Kidney (tissue), 14 donors: ENCODE results near the gene CSF2RB. TPM values are rescaled to one million over a fixed set of nuclear protein-coding genes. Genes with fewer than 3 reads are reported as not detected.

Experiments used
- DNase-seq, 5 donors: peaks; one replicate each; pipeline ENCODE4 v3.0.0-alpha.2; 2013 to 2020
- FAIRE-seq: peaks from 2 replicates; lab custom pipeline; 2012; peaks lifted over from hg19 to GRCh38; lab: Jason Lieb, UNC
- H3K27ac ChIP-seq, 2 donors: one replicate each; pipeline ENCODE4 v1.7.0; 2013; ENCODE audit warnings: low read depth in 2 of 2, low read length in 2 of 2, inconsistent platforms in 1 of 2
- H3K27me3 ChIP-seq: one replicate; pipeline ENCODE4 v1.7.1; 2013; ENCODE audit warnings: low read length, inconsistent platforms; ENCODE audit not compliant: control insufficient read depth, insufficient read depth
- H3K36me3 ChIP-seq, 3 donors: one replicate each; pipeline versions ENCODE4 v1.7.0 to v1.7.1; 2013; ENCODE audit warnings: low read length in 3 of 3, control low read depth in 1 of 3, inconsistent platforms in 1 of 3; ENCODE audit not compliant: insufficient read depth in 3 of 3, control insufficient read depth in 2 of 3
- H3K4me1 ChIP-seq, 3 donors: one replicate each; pipeline versions ENCODE4 v1.7.0 to v1.7.1; 2013; ENCODE audit warnings: low read length in 3 of 3, inconsistent platforms in 1 of 3, low read depth in 1 of 3; ENCODE audit not compliant: control insufficient read depth in 2 of 3, insufficient read depth in 2 of 3
- H3K4me3 ChIP-seq, 3 donors: one replicate each; pipeline versions ENCODE4 v1.7.0 to v1.8.1; 2013; ENCODE audit warnings: low read length in 3 of 3, control low read depth in 1 of 3, inconsistent platforms in 1 of 3
- H3K9ac ChIP-seq, 3 donors: one replicate each; pipeline versions ENCODE4 v1.7.0 to v1.7.1; 2013; ENCODE audit warnings: low read length in 3 of 3, control low read depth in 1 of 3, inconsistent platforms in 1 of 3
- H3K9me3 ChIP-seq, 3 donors: one replicate each; pipeline versions ENCODE4 v1.7.0 to v1.7.1; 2013; ENCODE audit warnings: low read length in 3 of 3, control low read depth in 1 of 3, inconsistent platforms in 1 of 3; ENCODE audit not compliant: control insufficient read depth in 2 of 3, insufficient read depth in 1 of 3
- intact Hi-C: fragments of 100-400 bp; cut with DNase I; formaldehyde crosslinking; loops from one replicate; pipeline ENCODE4 v1.11.1; 2022
- polyA plus RNA-seq: library from polyadenylated mRNA; stranded (reverse); fragments of 350-450 nt; fragmentation: Illumina TruSeq; extraction: RNeasy Lipid Tissue Mini Kit (QIAGEN cat#74804); gene quantifications from one replicate; pipeline ENCODE4 v1.2.3, GENCODE V29; 2014; ENCODE audit warnings: low read depth, low replicate concordance; ENCODE audit not compliant: insufficient read depth
- total RNA-seq: library from RNA; stranded (reverse); fragmentation: NEBNext Ultra II Directional; extraction: Animal tissue kit (Norgen Biotek cat#: 25700); gene quantifications from one replicate; pipeline ENCODE4 v1.2.1, GENCODE V29; 2021
- TF ChIP-seq, protein P1 (sequence below): IDR thresholded peaks from 3 replicates; pipeline ENCODE4 v1.5.1; 2012; ENCODE audit warnings: mild to moderate bottlenecking, moderate library complexity, borderline replicate concordance; ENCODE audit not compliant: insufficient read depth; ENCODE audit errors: extremely low read depth
- donor health status: control.
- donor health status: control.
- donor health status: control.
- donor health status: control.
- donor health status: control.
- donor health status: DM: yes; HTN: yes; CAD: no.
- donor health status: Normal renal cell carcinoma (clear cell type).

The CSF2RB gene
- total and polyA plus RNA-seq, 2 donors from 2014 or later: 1.0 to 11.4 TPM

DNA sequence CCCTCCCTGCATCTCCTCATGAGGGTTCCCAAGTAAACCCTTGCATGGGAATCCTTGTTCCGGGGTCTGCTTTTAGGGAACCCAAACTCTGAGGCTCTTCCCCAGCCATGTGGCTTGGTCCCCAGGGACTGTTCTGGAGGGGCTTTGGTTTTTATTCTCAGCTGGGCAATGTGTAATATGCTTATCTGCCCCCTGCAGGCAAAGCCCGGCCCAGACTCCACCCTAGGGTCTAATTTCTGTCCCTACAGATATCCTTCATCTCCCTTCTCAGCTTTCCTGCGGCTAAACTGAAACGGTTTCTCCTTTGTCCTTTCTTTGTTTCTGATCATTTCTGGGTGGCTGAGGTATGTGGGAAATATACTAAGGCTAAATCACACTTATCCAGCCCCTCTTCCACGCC lies 68.7 kb downstream of the CSF2RB start:
- peaks cover 0 to 12% (median 8%) of the 10 kb centered on the region in 3 donors for H3K9me3 ChIP-seq
- FAIRE-seq: no peak
- H3K4me1 ChIP-seq: peaks cover 0 to 4% (median 0%) of the 10 kb centered on the region in 3 donors
- TF ChIP-seq, protein P1, sequence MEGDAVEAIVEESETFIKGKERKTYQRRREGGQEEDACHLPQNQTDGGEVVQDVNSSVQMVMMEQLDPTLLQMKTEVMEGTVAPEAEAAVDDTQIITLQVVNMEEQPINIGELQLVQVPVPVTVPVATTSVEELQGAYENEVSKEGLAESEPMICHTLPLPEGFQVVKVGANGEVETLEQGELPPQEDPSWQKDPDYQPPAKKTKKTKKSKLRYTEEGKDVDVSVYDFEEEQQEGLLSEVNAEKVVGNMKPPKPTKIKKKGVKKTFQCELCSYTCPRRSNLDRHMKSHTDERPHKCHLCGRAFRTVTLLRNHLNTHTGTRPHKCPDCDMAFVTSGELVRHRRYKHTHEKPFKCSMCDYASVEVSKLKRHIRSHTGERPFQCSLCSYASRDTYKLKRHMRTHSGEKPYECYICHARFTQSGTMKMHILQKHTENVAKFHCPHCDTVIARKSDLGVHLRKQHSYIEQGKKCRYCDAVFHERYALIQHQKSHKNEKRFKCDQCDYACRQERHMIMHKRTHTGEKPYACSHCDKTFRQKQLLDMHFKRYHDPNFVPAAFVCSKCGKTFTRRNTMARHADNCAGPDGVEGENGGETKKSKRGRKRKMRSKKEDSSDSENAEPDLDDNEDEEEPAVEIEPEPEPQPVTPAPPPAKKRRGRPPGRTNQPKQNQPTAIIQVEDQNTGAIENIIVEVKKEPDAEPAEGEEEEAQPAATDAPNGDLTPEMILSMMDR: no peak
- H3K36me3 ChIP-seq: no peaks in the 10 kb centered on the region
- no peak overlapping the region for H3K27ac ChIP-seq
- H3K27me3 ChIP-seq: no peaks in the 10 kb centered on the region
- H3K4me3 ChIP-seq: no peak overlapping the region
- no peak overlapping the region for H3K9ac ChIP-seq
- intact Hi-C loops: no loop called here
- no peak for DNase-seq

DNA sequence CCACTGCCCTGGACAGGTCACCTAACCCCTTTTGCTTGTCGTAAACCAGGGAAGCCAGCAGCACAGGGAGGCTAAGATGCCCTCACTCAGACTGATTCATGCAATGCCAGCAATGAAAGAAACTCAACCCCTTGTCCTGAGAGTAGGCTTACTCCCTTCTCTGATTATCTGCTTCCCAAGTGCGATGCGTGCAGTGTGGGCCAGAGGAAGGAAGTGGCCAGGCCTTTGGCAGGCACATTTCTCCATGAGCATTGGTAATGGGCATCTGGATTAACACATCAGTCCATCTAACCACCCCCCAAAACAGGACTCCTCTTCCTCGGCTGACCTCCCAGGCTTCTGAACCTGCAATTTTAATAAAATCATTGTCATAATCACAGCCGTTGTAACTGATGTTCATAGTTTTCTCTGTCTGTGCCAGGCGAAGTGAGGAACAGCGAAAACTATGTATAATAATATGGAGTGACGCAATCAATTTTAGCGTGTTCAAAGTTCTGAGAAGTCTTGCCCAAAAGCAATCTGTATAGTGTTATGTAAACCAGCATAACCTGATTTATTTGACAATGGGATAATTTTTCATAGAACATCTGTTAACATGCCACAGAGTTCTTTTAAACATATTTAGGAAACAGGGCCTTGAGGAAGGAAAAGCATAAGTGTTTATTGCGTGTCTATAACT lies 71.9 kb downstream of the CSF2RB start:
- intact Hi-C loops: no loop called here
- Histone ChIP-seq H3K36me3 (no peaks in the 10 kb centered on the region), H3K27me3 (no peaks in the 10 kb centered on the region), H3K9me3 (peaks cover 0 to 12% (median 8%) of the 10 kb centered on the region in 3 donors), H3K27ac (no peak overlapping the region), H3K4me3 (no peak overlapping the region), H3K4me1 (no peaks in the 10 kb centered on the region), H3K9ac (no peak overlapping the region)
- TF ChIP-seq, protein P1: no peak
- no peak for DNase-seq
- no peak for FAIRE-seq

DNA sequence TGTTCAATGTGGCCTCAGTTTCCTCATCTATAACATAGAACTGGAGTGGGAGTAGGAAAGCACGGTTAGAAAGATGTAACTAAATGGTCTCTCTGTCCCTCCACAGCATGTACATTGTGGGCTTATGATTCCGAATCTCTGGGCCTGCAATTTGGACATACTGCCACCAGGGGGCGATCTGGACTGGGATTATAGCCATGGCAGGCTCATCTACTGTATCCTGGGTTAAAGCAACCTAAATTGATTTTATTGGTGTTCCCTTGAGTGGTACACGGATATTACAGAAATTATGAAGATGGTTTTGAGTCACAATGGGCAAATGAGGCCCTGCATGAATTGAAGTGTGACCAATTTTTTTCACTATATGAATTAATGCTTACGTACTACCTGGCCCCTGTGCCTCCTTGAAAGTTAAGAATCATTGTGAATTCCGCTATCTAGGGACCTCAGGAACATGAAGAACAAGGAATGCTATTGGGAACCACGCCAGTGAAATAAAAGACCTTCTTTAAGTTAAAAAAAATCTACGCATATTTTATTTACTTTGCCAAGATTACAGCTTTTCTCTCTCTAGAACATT lies 72.9 kb downstream of the CSF2RB start:
- no peak overlapping the region for H3K4me3 ChIP-seq
- no peaks in the 10 kb centered on the region for H3K36me3 ChIP-seq
- DNase-seq: peak in 1 of 5 donors; percentile 29
- TF ChIP-seq, protein P1: no peak
- no peaks in the 10 kb centered on the region for H3K27me3 ChIP-seq
- no peak overlapping the region for H3K27ac ChIP-seq
- intact Hi-C loops: no loop called here
- no peaks in the 10 kb centered on the region for H3K4me1 ChIP-seq
- FAIRE-seq: no peak
- no peak overlapping the region for H3K9ac ChIP-seq
- H3K9me3 ChIP-seq: peaks cover 0 to 12% (median 8%) of the 10 kb centered on the region in 3 donors
